D341Med (cell line): Measurements from ENCODE around the gene CLDN6.

Experiments used
- DNase-seq: peaks from one replicate; pipeline ENCODE4 v3.0.0; 2012; ENCODE audit warnings: low spot score

CLDN6 gene

GRCh38 chr16:3027983-3028715 is 10.2 kb upstream of the CLDN6 start:
- peak; percentile 94 for DNase-seq

- no peak for DNase-seq
These were observed 9.5 kb upstream of the CLDN6 start for GRCh38 chr16:3027489-3027795.

- DNase-seq: no peak
These were observed 8.9 kb upstream of the CLDN6 start for GRCh38 chr16:3026609-3027488.

GRCh38 chr16:3026003-3026378 is 8.0 kb upstream of the CLDN6 start:
- no peak for DNase-seq

GRCh38 chr16:3025032-3026002 is 7.3 kb upstream of the CLDN6 start:
- DNase-seq: no peak

- peak; percentile 87 for DNase-seq
These were observed 5.9 kb upstream of the CLDN6 start, which contains the start of the genes HCFC1R1 and THOC6 for GRCh38 chr16:3023669-3024478. TSS of gene HCFC1R1 (minus strand) at chr16:3023942. CDS start at chr16:3023941, 1 bp downstream. TSS of gene THOC6 (plus strand) at chr16:3024035. CDS start at chr16:3024327, 292 bp downstream.

- no peak for DNase-seq
These were observed 5.4 kb upstream of the CLDN6 start for GRCh38 chr16:3023415-3023668.

GRCh38 chr16:3022684-3023414 is 4.9 kb upstream of the CLDN6 start:
- DNase-seq: no peak

- DNase-seq: no peak
These were observed 4.3 kb upstream of the CLDN6 start for GRCh38 chr16:3022208-3022683.

GRCh38 chr16:3021449-3022207 is 3.6 kb upstream of the CLDN6 start:
- peak; percentile 77 for DNase-seq

GRCh38 chr16:3020604-3021448 is 2.8 kb upstream of the CLDN6 start:
- DNase-seq: no peak

- DNase-seq: peak; percentile 93
These were observed 2.2 kb upstream of the CLDN6 start, which contains the start of gene TNFRSF12A for GRCh38 chr16:3020247-3020603. TSS of gene TNFRSF12A (plus strand) at chr16:3020368. CDS start at chr16:3020398, 30 bp downstream.

GRCh38 chr16:3019594-3020246 is 1.7 kb upstream of the CLDN6 start:
- no peak for DNase-seq

- no peak for DNase-seq
These were observed 639 bp downstream of the CLDN6 start for GRCh38 chr16:3017344-3017743.

GRCh38 chr16:3015865-3016521 is 2.0 kb downstream of the CLDN6 start:
- no peak for DNase-seq

GRCh38 chr16:3014971-3015370 is 3.0 kb downstream of the CLDN6 start:
- DNase-seq: no peak

- no peak for DNase-seq
These were observed 3.8 kb downstream of the CLDN6 start for GRCh38 chr16:3013998-3014690.
